Erythroblast (primary cell): ENCODE data around the gene ASIC5.

ENCODE experiments used
- DNase-seq, 2 experiments: peaks; one replicate each; lab custom pipeline; 2025; lab: John Stamatoyannopoulos, UW
- GATA1 ChIP-seq: IDR thresholded peaks from 2 replicates; pipeline ENCODE4 v1.6.1; 2011; ENCODE audit warnings: low read depth, mild to moderate bottlenecking, control low read depth, low read length, moderate library complexity
- POLR2A ChIP-seq: IDR thresholded peaks from 2 replicates; pipeline ENCODE4 v1.6.1; 2011; ENCODE audit warnings: mild to moderate bottlenecking, low read length

Gene ASIC5

DNA sequence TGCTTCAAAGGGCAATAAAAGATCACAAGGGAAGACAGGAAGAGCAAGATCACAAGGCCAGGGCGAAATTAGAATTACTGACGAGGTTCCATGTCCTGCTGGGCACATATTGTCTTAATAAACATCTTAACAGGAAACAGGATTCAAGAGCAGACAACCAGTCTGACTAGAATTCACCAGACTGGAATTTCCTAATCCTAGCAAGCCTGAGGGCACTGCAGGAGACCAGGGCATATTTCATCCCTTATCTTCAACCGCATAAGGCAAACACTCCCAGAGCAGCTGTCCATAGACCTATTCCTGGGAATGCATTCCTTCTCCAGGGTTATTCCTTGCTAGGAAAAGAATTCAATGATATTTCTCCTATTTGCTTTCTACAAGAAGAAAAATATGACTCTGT is 25.0 kb upstream of the ASIC5 start:
- no peak for TF ChIP-seq POLR2A
- TF ChIP-seq GATA1 = no peak
- no peak for DNase-seq

DNA sequence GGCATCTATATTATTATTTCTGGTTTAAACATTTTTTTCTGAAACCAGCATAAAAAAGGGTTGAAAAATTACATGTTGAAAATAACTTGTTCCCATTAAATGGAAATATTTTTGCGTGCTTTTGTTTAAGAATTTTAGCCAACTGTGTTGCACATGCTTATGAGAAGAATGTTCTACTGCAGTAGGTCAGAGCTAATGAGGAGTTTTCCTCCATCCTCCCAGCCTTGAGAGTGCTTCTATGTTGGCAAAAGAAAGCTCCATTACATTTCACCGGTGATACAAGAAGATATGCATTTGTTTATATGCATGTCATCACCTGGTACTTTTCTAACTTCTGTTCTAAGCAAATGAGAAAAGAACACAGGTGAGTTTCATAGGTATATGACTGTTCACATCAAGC is 23.9 kb upstream of the ASIC5 start:
- DNase-seq = no peak
- TF ChIP-seq GATA1 (no peak), POLR2A (no peak)

GRCh38 chr4:155889031-155889793 is 23.1 kb upstream of the ASIC5 start:
- DNase-seq = no peak
- TF ChIP-seq POLR2A (no peak), GATA1 (no peak)

DNA sequence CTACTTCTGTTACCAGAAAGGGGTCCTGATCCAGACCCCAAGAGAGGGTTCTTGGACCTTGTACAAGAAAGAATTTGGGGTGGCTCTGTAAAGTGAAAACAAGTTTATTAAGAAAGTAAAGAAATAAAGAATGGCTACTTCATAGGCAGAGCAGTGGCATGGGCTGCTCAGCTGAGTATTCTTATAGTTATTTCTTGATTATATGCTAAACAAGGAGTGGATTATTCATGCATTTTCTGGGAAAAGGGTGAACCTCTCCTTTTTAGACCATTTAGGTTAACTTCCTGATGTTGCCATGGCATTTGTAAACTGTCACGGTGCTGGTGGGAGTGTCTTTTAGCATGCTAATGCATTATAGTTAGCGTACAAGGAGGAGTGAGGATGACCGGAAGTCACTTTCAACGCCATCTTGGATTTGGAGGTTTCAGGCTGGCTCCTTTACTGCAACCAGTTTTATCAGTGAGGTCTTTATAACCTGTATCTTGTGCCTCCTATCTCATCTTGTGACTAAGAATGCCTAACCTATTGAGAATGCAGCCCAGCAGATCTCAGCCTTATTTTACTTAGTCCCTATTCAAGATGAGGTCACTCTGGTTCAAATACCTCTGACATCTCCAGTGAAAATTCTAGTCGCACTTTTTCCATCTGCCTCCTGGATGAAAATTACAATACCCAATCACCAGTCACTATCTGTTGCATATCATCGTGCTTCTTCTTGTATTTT is 21.9 kb upstream of the ASIC5 start:
- TF ChIP-seq GATA1 (no peak), POLR2A (no peak)

GRCh38 chr4:155887045-155887444 is 21.0 kb upstream of the ASIC5 start:
- DNase-seq = no peak
- TF ChIP-seq POLR2A = no peak
- TF ChIP-seq GATA1 = no peak

More for the DNA sequence above, 21.9 kb upstream of the ASIC5 start:
- DNase-seq = no peak

DNA sequence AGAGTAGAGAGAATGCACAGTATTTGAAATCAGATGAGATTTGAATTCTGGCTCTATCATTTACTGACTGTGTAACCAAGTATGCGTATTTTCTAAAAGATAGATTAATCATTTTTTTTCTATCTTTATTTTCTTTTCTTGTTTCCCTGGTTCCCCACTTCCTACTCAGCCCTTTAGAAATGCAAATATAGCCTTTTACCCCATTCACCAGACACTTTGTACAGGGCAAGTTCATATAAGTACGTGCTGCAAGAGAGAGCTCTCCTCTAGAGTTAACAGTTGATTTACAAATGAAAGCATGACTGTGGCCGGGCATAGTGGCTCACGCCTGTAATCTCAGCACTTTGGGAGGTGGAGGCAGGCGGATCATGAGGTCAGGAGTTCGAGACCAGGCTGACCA is 19.6 kb upstream of the ASIC5 start:
- DNase-seq = no peak
- no peak for TF ChIP-seq GATA1
- TF ChIP-seq POLR2A = no peak

DNA sequence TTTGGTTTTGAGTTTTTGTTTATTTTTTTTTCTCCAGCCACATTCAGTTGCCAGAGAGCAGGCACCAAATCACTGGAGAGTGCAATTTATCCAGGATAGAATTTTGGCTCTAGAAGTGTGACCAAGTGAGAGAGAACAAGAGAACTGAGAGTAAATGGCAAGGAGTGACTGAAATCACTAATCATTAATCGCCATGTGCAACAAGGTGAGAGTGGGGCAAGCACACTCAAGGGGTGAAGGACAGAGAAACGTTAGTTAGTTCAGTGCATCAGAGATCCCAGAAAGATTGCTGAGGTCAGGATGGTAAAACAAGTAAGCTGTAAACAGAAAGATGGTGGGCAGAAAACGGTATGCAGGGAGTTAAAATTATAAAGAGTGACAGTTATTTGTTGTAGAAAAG is 17.8 kb upstream of the ASIC5 start:
- DNase-seq = no peak
- TF ChIP-seq POLR2A = no peak
- no peak for TF ChIP-seq GATA1

GRCh38 chr4:155881555-155881954 is 15.5 kb upstream of the ASIC5 start:
- no peak for DNase-seq
- TF ChIP-seq POLR2A (no peak), GATA1 (no peak)

DNA sequence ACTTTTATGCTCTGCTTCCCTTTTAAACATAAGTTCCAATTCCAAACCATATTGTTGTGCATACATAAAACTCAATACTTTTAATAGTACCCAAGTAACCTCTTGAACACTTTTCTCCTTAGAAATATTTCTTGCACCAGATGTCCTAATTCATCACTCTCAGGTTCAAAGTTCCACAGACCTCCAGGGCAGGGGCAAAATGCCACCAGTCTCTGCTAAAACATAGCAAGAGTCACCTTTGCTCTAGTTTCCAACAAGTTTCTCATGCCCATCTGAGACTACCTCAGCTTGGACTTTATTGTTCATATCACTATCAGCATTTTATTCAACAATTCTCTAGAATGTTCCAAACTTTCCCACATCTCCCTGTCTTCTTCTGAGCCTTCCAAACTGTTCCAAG is 13.7 kb upstream of the ASIC5 start:
- TF ChIP-seq POLR2A (no peak), GATA1 (no peak)

GRCh38 chr4:155878611-155879010 is 12.5 kb upstream of the ASIC5 start:
- DNase-seq = no peak
- TF ChIP-seq GATA1 (no peak), POLR2A (no peak)

More for the DNA sequence above, 13.7 kb upstream of the ASIC5 start:
- no peak for DNase-seq

- DNase-seq = no peak
- no peak for TF ChIP-seq POLR2A
- TF ChIP-seq GATA1 = no peak
These were observed 11.9 kb upstream of the ASIC5 start for GRCh38 chr4:155877971-155878370.

DNA sequence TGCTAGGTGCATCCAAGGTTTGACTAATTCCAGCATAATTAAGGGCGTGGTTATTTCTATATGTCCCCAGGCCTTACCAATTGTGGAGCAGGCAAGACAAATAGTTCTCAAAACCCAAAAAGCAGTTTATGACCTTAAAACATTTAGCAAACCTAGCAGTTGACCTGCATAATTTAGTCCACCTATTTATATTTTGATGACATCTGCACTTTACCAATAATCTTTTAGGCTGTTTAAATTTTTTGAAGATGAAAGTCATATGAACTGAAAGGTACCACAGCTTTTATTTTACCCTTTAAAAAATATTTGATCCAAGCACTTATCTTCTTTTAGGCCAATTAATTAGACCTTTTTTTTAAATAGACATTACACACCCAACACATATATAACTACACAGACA is 9.8 kb upstream of the ASIC5 start:
- no peak for DNase-seq

DNA sequence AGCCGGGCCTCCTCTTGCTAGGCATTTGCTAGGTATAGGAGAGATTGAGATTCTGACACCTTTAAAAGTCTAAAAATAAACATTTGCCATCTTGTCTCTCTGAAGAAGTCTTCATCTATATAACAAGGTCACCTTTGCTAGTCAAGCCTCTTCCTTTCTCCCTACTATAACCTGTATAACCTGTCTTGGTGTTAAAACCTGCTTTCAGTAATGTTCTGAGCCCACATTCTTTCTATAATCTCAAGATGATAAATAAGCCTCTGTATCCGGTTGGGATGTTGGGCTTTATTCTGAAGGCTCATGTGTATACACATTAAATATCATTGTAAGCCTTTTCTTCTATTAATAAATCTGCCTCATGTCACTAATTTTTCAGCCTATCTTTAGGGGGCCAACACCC is 10.2 kb downstream of the ASIC5 start:
- DNase-seq = no peak

More for the DNA sequence above, 9.8 kb upstream of the ASIC5 start:
- no peak for TF ChIP-seq GATA1
- TF ChIP-seq POLR2A = no peak

DNA sequence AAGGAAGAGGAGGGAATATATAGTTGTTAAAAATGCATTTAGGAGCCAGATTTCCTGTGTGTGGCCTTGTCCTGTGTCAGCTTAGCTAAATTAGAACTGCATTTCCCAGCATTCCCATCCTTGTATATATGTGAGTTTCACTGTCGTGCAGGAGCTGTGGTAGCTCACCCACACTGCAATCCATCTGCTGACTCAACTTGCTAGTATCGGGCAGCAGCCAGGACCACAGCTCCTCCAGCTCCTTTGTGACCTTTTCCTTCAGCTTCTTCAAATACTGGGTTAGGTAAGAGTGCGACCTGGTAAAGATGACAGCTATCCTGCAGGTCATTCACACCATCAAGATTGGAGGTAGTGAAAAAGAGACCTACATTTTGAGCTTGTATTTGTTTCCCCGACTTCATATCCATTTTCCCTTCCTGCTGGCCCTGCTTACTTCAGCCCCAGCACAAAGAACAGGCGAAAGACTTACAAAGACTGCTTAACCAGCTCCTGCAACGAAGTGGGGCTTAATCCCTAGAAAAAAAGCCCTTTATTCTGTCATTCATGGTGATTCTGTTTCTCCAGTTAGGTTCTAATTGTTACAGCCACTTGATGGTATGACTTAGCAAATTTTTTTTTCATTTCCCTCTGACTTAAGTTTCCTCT is 11.4 kb downstream of the ASIC5 start:
- DNase-seq = peak in 1 of 2 experiments; percentile 1
- TF ChIP-seq POLR2A = no peak
- TF ChIP-seq GATA1 = no peak

More for the DNA sequence above, 10.2 kb downstream of the ASIC5 start:
- TF ChIP-seq POLR2A = no peak
